Neuronal stem cell (in vitro differentiated cells): ENCODE results near the gene ATP2A3.

Source experiments
- DNase-seq: peaks from one replicate; pipeline ENCODE4 v3.0.0-alpha.2; 2013; ENCODE audit warnings: low spot score
- H2AFZ ChIP-seq: one replicate; pipeline ENCODE4 v1.6.1; 2013; ENCODE audit warnings: mild to moderate bottlenecking, low read length, inconsistent platforms
- H2AK5ac ChIP-seq: 2 replicates; pipeline ENCODE4 v1.6.1; 2013; ENCODE audit warnings: low read depth, mild to moderate bottlenecking, inconsistent platforms, low read length, moderate library complexity, mixed read lengths
- H2BK120ac ChIP-seq: 2 replicates; pipeline ENCODE4 v1.6.1; 2013; ENCODE audit warnings: low read depth, mild to moderate bottlenecking, inconsistent platforms, low read length, moderate library complexity, mixed read lengths
- H2BK12ac ChIP-seq: one replicate; pipeline ENCODE4 v1.6.1; 2013; ENCODE audit warnings: low read length, inconsistent platforms
- H2BK15ac ChIP-seq: 2 replicates; pipeline ENCODE4 v1.6.1; 2013; ENCODE audit warnings: mild to moderate bottlenecking, low read length, inconsistent platforms, mixed read lengths
- H2BK5ac ChIP-seq: one replicate; pipeline ENCODE4 v1.6.1; 2013; ENCODE audit warnings: inconsistent platforms, mild to moderate bottlenecking, low read length, moderate library complexity
- H3K14ac ChIP-seq: one replicate; pipeline ENCODE4 v1.6.1; 2013; ENCODE audit warnings: low read length, inconsistent platforms
- H3K18ac ChIP-seq: 2 replicates; pipeline ENCODE4 v1.6.1; 2013; ENCODE audit warnings: low read length, inconsistent platforms
- H3K23ac ChIP-seq: 2 replicates; pipeline ENCODE4 v1.6.1; 2013; ENCODE audit warnings: low read depth, mild to moderate bottlenecking, mixed read lengths, low read length, inconsistent platforms; ENCODE audit not compliant: poor library complexity
- H3K27ac ChIP-seq: replicated peaks from 3 replicates; pipeline ENCODE4 v1.5.1; 2013; ENCODE audit warnings: low read length, inconsistent platforms
- H3K27me3 ChIP-seq, 3 experiments: 2 replicates each; pipeline ENCODE4 v1.6.1; 2013; ENCODE audit warnings: low read length in 3 of 3, mild to moderate bottlenecking in 2 of 3, inconsistent platforms in 1 of 3, low read depth in 1 of 3, mixed read lengths in 1 of 3, moderate library complexity in 1 of 3; ENCODE audit not compliant: control insufficient read depth in 3 of 3, insufficient read depth in 3 of 3
- H3K36me3 ChIP-seq, 2 donors: replicated peaks in 1 of 2; 2 replicates each; pipeline ENCODE4 v1.6.1; 2013; ENCODE audit warnings: low read length in 2 of 2; ENCODE audit not compliant: control insufficient read depth in 2 of 2, insufficient read depth in 2 of 2
- H3K4ac ChIP-seq: 2 replicates; pipeline ENCODE4 v1.6.1; 2013; ENCODE audit warnings: inconsistent platforms, mild to moderate bottlenecking, low read length, moderate library complexity
- H3K4me1 ChIP-seq, 2 donors: 1 replicate in 1 of 2; 2 replicates in 1 of 2; pipeline ENCODE4 v1.6.1; 2013; ENCODE audit warnings: low read length in 2 of 2, low read depth in 1 of 2; ENCODE audit not compliant: control insufficient read depth in 2 of 2, insufficient read depth in 1 of 2
- H3K4me2 ChIP-seq: one replicate; pipeline ENCODE4 v1.6.1; 2013; ENCODE audit warnings: mild to moderate bottlenecking, low read length, inconsistent platforms; ENCODE audit not compliant: insufficient read depth, poor library complexity, severe bottlenecking
- H3K4me3 ChIP-seq, 2 donors: 2 replicates each; pipeline ENCODE4 v1.5.1; 2013; ENCODE audit warnings: low read length in 2 of 2, mild to moderate bottlenecking in 2 of 2, inconsistent platforms in 1 of 2, moderate library complexity in 1 of 2
- H3K79me1 ChIP-seq: one replicate; pipeline ENCODE4 v1.6.1; 2013; ENCODE audit warnings: low read depth, mild to moderate bottlenecking, inconsistent platforms, low read length, moderate library complexity
- H3K9ac ChIP-seq: one replicate; pipeline ENCODE4 v1.6.1; 2013; ENCODE audit warnings: mild to moderate bottlenecking, low read depth, low read length, inconsistent platforms; ENCODE audit not compliant: poor library complexity
- H3K9me3 ChIP-seq, 2 donors: replicated peaks in 1 of 2; 2 replicates each; pipeline versions ENCODE3 to v1.6.1; 2013; ENCODE audit warnings: low read length in 2 of 2, mild to moderate bottlenecking in 2 of 2, inconsistent platforms in 1 of 2, low read depth in 1 of 2, mixed read lengths in 1 of 2, moderate library complexity in 1 of 2; ENCODE audit not compliant: control insufficient read depth in 2 of 2, insufficient read depth in 1 of 2
- H4K8ac ChIP-seq: one replicate; pipeline ENCODE4 v1.6.1; 2013; ENCODE audit warnings: low read depth, mild to moderate bottlenecking, inconsistent platforms, low read length, moderate library complexity
- H4K91ac ChIP-seq: one replicate; pipeline ENCODE4 v1.6.1; 2013; ENCODE audit warnings: low read length, low read depth, mild to moderate bottlenecking, inconsistent platforms; ENCODE audit not compliant: poor library complexity
- WGBS, 2 donors: extraction: QIAGEN DNeasy Blood & Tissue Kit; methylation state at CpG; one replicate each; pipeline ENCODE4 v1.1.7; 2013; ENCODE audit warnings: missing lambda C conversion rate in 2 of 2, mixed read lengths in 1 of 2; ENCODE audit not compliant: insufficient read length in 2 of 2, insufficient replicate concordance in 1 of 2; ENCODE audit errors: extremely low coverage in 2 of 2; 5-methylcytosine and 5-hydroxymethylcytosine counted together

The ATP2A3 gene

DNA sequence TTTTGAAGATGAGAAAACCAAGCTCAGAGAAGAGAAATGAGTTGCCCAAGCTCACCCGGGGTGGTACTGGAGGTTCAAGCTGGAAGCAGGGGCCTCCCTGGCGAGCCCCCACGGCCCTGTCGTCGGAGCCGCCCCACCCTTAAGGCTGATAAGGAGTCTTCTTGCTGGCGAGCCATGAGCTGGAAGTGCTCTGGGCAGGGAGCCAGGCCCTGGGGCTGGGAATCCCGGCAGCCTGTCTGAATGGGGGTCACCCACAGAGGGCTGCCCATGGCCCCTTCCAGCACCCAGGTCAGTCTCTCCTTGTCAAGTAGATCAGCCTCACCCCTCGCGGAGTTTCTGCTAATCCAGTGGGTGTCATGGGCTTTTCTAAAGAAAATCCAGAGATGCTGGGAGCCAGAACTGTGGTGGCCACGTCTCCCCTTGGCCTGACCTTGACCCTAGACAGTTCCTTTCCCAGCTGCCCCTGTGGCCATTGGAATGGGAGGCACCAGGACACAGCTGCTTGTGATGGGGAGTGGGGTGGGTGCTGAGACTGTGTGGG, 46.8 kb downstream of the ATP2A3 start:
- Histone ChIP-seq H3K4me1 (peaks cover 0 to 5% of the 10 kb centered on the region in 2 donors), H3K27me3 (peaks cover 0 to 10% (median 0%) of the 10 kb centered on the region in 3 experiments), H2BK5ac (peak overlapping the region; percentile 68), H3K4ac (no peak overlapping the region), H4K8ac (no peak overlapping the region), H3K36me3 (no peaks in the 10 kb centered on the region), H4K91ac (no peak overlapping the region), H3K23ac (no peak overlapping the region), H3K4me3 (no peak overlapping the region), H3K9ac (no peak overlapping the region), H3K79me1 (no peaks in the 10 kb centered on the region), H3K27ac (no peak overlapping the region), H2BK12ac (no peak overlapping the region), H2BK15ac (no peak overlapping the region), H3K9me3 (no peaks in the 10 kb centered on the region), H3K14ac (no peak overlapping the region), H2AFZ (no peak overlapping the region), H2AK5ac (no peak overlapping the region), H2BK120ac (no peak overlapping the region), H3K18ac (peak overlapping the region; percentile 31), H3K4me2 (no peak overlapping the region)
- no peak for DNase-seq
- WGBS, 2 donors, result no CpG with 5 or more reads among the region's 11 CpGs

- H3K79me1 ChIP-seq, result no peaks in the 10 kb centered on the region
- WGBS, 2 donors, result no CpG with 5 or more reads among the region's 10 CpGs
- H3K4ac ChIP-seq, result no peak overlapping the region
- H2BK5ac ChIP-seq, result peak overlapping the region; percentile 68
- H3K14ac ChIP-seq, result peak overlapping the region; percentile 31
- no peak overlapping the region for H2BK12ac ChIP-seq
- no peak for DNase-seq
- H3K27ac ChIP-seq, result no peak overlapping the region
- no peak overlapping the region for H2AFZ ChIP-seq
- no peak overlapping the region for H2AK5ac ChIP-seq
- no peak overlapping the region for H3K4me2 ChIP-seq
- H3K9me3 ChIP-seq, result no peaks in the 10 kb centered on the region
- H4K91ac ChIP-seq, result no peak overlapping the region
- no peak overlapping the region for H2BK15ac ChIP-seq
- H4K8ac ChIP-seq, result no peak overlapping the region
- H3K36me3 ChIP-seq, result no peaks in the 10 kb centered on the region
- no peak overlapping the region for H2BK120ac ChIP-seq
- H3K4me3 ChIP-seq, result no peak overlapping the region
- no peak overlapping the region for H3K9ac ChIP-seq
- H3K4me1 ChIP-seq, result peaks cover 0 to 5% of the 10 kb centered on the region in 2 donors
- no peak overlapping the region for H3K23ac ChIP-seq
- H3K18ac ChIP-seq, result peak overlapping the region; percentile 67
- H3K27me3 ChIP-seq, result peaks cover 0 to 8% (median 0%) of the 10 kb centered on the region in 3 experiments
These were observed 47.4 kb downstream of the ATP2A3 start for GRCh38 chr17:3916825-3917224.

- Histone ChIP-seq H4K8ac (peak within 1 kb of the TSS; percentile 8), H2BK120ac (no peak within 1 kb of the TSS), H3K23ac (no peak within 1 kb of the TSS), H3K14ac (peak within 1 kb of the TSS; percentile 31), H2BK12ac (no peak within 1 kb of the TSS), H4K91ac (no peak within 1 kb of the TSS), H2AFZ (peak within 1 kb of the TSS; percentile 40), H3K9me3 (no peaks in the 10 kb centered on the region), H3K4me2 (no peak within 1 kb of the TSS), H2AK5ac (peak within 1 kb of the TSS; percentile 27), H3K4ac (no peak within 1 kb of the TSS), H3K4me1 (peaks cover 0 to 2% of the 10 kb centered on the region in 2 donors), H3K4me3 (no peak within 1 kb of the TSS), H3K9ac (peak within 1 kb of the TSS; percentile 34), H3K79me1 (no peaks in the 10 kb centered on the region), H3K36me3 (no peaks in the 10 kb centered on the region), H3K27ac (no peak within 1 kb of the TSS), H3K18ac (peak within 1 kb of the TSS; percentile 76), H3K27me3 (peaks cover 0 to 8% (median 0%) of the 10 kb centered on the region in 3 experiments), H2BK15ac (peak within 1 kb of the TSS; percentile 15), H2BK5ac (peak within 1 kb of the TSS; percentile 68)
- WGBS, 2 donors, result no CpG with 5 or more reads among the region's 28 CpGs
- no peak for DNase-seq
These were observed 48.1 kb downstream of the ATP2A3 start, which contains the start of gene P2RX1 for GRCh38 chr17:3915995-3916696. Gene P2RX1 (minus strand): TSS chr17:3916465. CDS start chr17:3916225, 240 bp downstream.

- Histone ChIP-seq H3K9ac (peak overlapping the region; percentile 34), H2BK5ac (no peak overlapping the region), H3K23ac (no peak overlapping the region), H3K79me1 (no peaks in the 10 kb centered on the region), H3K9me3 (no peaks in the 10 kb centered on the region), H3K4ac (no peak overlapping the region), H2BK15ac (peak overlapping the region; percentile 15), H3K14ac (no peak overlapping the region), H3K36me3 (no peaks in the 10 kb centered on the region), H3K4me3 (no peak overlapping the region), H4K8ac (no peak overlapping the region), H2AK5ac (no peak overlapping the region), H2BK120ac (no peak overlapping the region), H3K4me2 (no peak overlapping the region), H2AFZ (peak overlapping the region; percentile 40), H3K18ac (no peak overlapping the region), H2BK12ac (no peak overlapping the region), H3K4me1 (no peaks in the 10 kb centered on the region), H4K91ac (no peak overlapping the region), H3K27ac (no peak overlapping the region), H3K27me3 (peaks cover 0 to 8% (median 0%) of the 10 kb centered on the region in 3 experiments)
- no CpG with 5 or more reads among the region's 13 CpGs for WGBS, 2 donors
- no peak for DNase-seq
These were observed 48.6 kb downstream of the ATP2A3 start for GRCh38 chr17:3915581-3915994.
